HCT116 (cell line): ENCODE data around the gene SFXN5.

Experiments
- EZH2 ChIP-seq: fragments of 200-600 bp; sonication (generic); IDR thresholded peaks from 2 replicates; pipeline ENCODE4 v1.6.1; 2017; ENCODE audit warnings: antibody characterized with exemption, mixed run types
- EZH2phosphoT487 ChIP-seq: fragments of 200-600 bp; IDR thresholded peaks from 2 replicates; pipeline ENCODE4 v1.6.1; 2018; ENCODE audit warnings: antibody characterized with exemption, borderline replicate concordance
- FOSL1 ChIP-seq: IDR thresholded peaks from 2 replicates; pipeline ENCODE4 v1.6.1; 2012; ENCODE audit warnings: low read depth
- POLR2A ChIP-seq: IDR thresholded peaks from 2 replicates; pipeline ENCODE4 v1.7.0; 2011; ENCODE audit warnings: borderline replicate concordance; ENCODE audit not compliant: insufficient read depth, insufficient read length; ENCODE audit errors: extremely low read depth
- POLR2AphosphoS5 ChIP-seq: IDR thresholded peaks from 2 replicates; pipeline ENCODE4 v1.6.1; 2011; ENCODE audit warnings: mild to moderate bottlenecking, low read depth, low read length, moderate library complexity
- SRF ChIP-seq: IDR thresholded peaks from 2 replicates; pipeline ENCODE4 v1.6.1; 2012; ENCODE audit warnings: low read depth
- TCF7L2 ChIP-seq: IDR thresholded peaks from 2 replicates; pipeline ENCODE4 v1.7.0; 2011; ENCODE audit warnings: borderline replicate concordance, inconsistent platforms; ENCODE audit not compliant: insufficient read depth, insufficient read length; ENCODE audit errors: extremely low read depth
- YY1 ChIP-seq: IDR thresholded peaks from 2 replicates; pipeline ENCODE4 v1.6.1; 2011; ENCODE audit warnings: low read length, low read depth, moderate library complexity, mild to moderate bottlenecking; ENCODE audit not compliant: insufficient replicate concordance; ENCODE audit errors: extremely low read depth
- TF ChIP-seq, protein P1 (sequence below): IDR thresholded peaks from 2 replicates; pipeline ENCODE4 v1.6.1; 2012
- TF ChIP-seq, protein P2 (sequence below), 3 experiments: fragments of 200-600 bp in 1 of 3; sonication (generic) in 1 of 3; IDR thresholded peaks in 2 of 3; conservative IDR thresholded peaks in 1 of 3; 2 replicates each; pipeline ENCODE4 v1.5.1; 2012 to 2017; ENCODE audit warnings: low read depth in 2 of 3, low read length in 2 of 3, antibody characterized with exemption in 1 of 3, borderline replicate concordance in 1 of 3, control low read depth in 1 of 3, mild to moderate bottlenecking in 1 of 3, mixed read lengths in 1 of 3, mixed run types in 1 of 3, moderate library complexity in 1 of 3; ENCODE audit not compliant: insufficient read depth in 1 of 3
- TF ChIP-seq, protein P3 (sequence below): IDR thresholded peaks from 2 replicates; pipeline ENCODE4 v1.6.1; 2012; ENCODE audit warnings: low read depth

DNA sequence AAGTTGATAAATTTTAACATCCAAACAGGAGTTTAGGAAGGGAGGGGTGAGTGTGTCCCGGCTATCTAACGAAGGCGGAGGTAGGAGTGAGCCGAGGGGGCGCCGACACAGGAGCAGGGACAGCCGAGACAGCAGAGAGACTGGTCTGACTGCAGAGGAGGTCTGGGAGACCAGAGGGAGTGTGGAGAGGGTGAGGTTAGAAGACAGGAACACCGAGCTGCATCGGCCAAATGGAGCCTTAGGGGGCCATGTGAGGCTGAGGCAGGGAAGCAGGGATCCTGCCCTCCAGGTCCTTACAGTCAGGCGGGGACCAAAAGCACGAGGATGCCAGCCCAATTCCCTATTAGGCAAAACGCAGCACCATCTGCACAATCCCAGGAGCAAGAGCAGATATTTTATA is 67.0 kb downstream of the SFXN5 start:
- TF ChIP-seq, protein P1, sequence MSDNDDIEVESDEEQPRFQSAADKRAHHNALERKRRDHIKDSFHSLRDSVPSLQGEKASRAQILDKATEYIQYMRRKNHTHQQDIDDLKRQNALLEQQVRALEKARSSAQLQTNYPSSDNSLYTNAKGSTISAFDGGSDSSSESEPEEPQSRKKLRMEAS = no peak
- TF ChIP-seq SRF (no peak), TCF7L2 (no peak), FOSL1 (no peak), POLR2AphosphoS5 (no peak), POLR2A (no peak), EZH2 (no peak), EZH2phosphoT487 (no peak), YY1 (no peak)
- TF ChIP-seq, protein P2, sequence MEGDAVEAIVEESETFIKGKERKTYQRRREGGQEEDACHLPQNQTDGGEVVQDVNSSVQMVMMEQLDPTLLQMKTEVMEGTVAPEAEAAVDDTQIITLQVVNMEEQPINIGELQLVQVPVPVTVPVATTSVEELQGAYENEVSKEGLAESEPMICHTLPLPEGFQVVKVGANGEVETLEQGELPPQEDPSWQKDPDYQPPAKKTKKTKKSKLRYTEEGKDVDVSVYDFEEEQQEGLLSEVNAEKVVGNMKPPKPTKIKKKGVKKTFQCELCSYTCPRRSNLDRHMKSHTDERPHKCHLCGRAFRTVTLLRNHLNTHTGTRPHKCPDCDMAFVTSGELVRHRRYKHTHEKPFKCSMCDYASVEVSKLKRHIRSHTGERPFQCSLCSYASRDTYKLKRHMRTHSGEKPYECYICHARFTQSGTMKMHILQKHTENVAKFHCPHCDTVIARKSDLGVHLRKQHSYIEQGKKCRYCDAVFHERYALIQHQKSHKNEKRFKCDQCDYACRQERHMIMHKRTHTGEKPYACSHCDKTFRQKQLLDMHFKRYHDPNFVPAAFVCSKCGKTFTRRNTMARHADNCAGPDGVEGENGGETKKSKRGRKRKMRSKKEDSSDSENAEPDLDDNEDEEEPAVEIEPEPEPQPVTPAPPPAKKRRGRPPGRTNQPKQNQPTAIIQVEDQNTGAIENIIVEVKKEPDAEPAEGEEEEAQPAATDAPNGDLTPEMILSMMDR (IDR thresholded peaks at IDR 0.05 in 2 of 3, conservative IDR thresholded peaks at IDR 0.05 in 1 of 3; ENCODE audit: borderline replicate concordance in 1 of 3, insufficient read depth in 1 of 3, low read depth in 2 of 3, low read length in 2 of 3) = no peak
- TF ChIP-seq, protein P3, sequence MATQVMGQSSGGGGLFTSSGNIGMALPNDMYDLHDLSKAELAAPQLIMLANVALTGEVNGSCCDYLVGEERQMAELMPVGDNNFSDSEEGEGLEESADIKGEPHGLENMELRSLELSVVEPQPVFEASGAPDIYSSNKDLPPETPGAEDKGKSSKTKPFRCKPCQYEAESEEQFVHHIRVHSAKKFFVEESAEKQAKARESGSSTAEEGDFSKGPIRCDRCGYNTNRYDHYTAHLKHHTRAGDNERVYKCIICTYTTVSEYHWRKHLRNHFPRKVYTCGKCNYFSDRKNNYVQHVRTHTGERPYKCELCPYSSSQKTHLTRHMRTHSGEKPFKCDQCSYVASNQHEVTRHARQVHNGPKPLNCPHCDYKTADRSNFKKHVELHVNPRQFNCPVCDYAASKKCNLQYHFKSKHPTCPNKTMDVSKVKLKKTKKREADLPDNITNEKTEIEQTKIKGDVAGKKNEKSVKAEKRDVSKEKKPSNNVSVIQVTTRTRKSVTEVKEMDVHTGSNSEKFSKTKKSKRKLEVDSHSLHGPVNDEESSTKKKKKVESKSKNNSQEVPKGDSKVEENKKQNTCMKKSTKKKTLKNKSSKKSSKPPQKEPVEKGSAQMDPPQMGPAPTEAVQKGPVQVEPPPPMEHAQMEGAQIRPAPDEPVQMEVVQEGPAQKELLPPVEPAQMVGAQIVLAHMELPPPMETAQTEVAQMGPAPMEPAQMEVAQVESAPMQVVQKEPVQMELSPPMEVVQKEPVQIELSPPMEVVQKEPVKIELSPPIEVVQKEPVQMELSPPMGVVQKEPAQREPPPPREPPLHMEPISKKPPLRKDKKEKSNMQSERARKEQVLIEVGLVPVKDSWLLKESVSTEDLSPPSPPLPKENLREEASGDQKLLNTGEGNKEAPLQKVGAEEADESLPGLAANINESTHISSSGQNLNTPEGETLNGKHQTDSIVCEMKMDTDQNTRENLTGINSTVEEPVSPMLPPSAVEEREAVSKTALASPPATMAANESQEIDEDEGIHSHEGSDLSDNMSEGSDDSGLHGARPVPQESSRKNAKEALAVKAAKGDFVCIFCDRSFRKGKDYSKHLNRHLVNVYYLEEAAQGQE = no peak
